ENCODE data around the gene CORO6. TPM values are rescaled to one million over a fixed set of nuclear protein-coding genes. Genes with fewer than 3 reads are reported as not detected.

CORO6 gene
- polyA plus RNA-seq, 3 donors, result 1.3 TPM; not detected in 2

GRCh38 chr17:29573871-29574731 is 48.6 kb downstream of the CORO6 start:
- peak overlapping the region in 3 of 7 donors; percentile 38 to 48 (median 40) for H3K27ac Mint-ChIP-seq
- peaks cover 30% of the 10 kb centered on the region for H4K20me1 ChIP-seq (ENCODE audit: insufficient read depth, low read length)
- H3K4me2 ChIP-seq (replicated peaks; ENCODE audit: extremely low read depth, low read length, poor library complexity, severe bottlenecking), result no peak overlapping the region
- H3K27me3 ChIP-seq (ENCODE audit: control insufficient read depth in 2 of 2, insufficient read depth in 2 of 2, low read length in 2 of 2), result no peaks in the 10 kb centered on the region
- H3K4me1 ChIP-seq (ENCODE audit: control insufficient read depth in 1 of 2, insufficient read depth in 2 of 2, low read length in 2 of 2), result peaks cover 4 to 17% of the 10 kb centered on the region in 2 donors
- H3K4me3 ChIP-seq (replicated peaks in 1 of 3; ENCODE audit: low read depth in 2 of 3, low read length in 3 of 3), result no peak overlapping the region
- no peak overlapping the region for H3K4me3 Mint-ChIP-seq
- intact Hi-C loops (cut with micrococcal nuclease), result no loop called here
- no peak overlapping the region for H3K27ac ChIP-seq (ENCODE audit: low read depth in 1 of 2, low read length in 2 of 2)
- H3K9me3 ChIP-seq (replicated peaks in 1 of 2; ENCODE audit: control insufficient read depth in 1 of 2, insufficient read depth in 1 of 2, low read length in 2 of 2), result no peaks in the 10 kb centered on the region
- peaks cover 13% of the 10 kb centered on the region for H3K79me2 ChIP-seq (ENCODE audit: insufficient read depth, low read length)
- H3K36me3 ChIP-seq (replicated peaks in 1 of 2; ENCODE audit: control insufficient read depth in 1 of 2, insufficient read depth in 2 of 2, low read length in 2 of 2), result peaks cover 56 to 61% of the 10 kb centered on the region in 2 donors
- H3K9me3 Mint-ChIP-seq, result no peaks in the 10 kb centered on the region
- peaks cover 13% of the 10 kb centered on the region for H3K4me1 Mint-ChIP-seq
- H3K9ac ChIP-seq (ENCODE audit: insufficient read depth, low read length, poor library complexity, severe bottlenecking), result no peak overlapping the region
- TF ChIP-seq, protein P1, sequence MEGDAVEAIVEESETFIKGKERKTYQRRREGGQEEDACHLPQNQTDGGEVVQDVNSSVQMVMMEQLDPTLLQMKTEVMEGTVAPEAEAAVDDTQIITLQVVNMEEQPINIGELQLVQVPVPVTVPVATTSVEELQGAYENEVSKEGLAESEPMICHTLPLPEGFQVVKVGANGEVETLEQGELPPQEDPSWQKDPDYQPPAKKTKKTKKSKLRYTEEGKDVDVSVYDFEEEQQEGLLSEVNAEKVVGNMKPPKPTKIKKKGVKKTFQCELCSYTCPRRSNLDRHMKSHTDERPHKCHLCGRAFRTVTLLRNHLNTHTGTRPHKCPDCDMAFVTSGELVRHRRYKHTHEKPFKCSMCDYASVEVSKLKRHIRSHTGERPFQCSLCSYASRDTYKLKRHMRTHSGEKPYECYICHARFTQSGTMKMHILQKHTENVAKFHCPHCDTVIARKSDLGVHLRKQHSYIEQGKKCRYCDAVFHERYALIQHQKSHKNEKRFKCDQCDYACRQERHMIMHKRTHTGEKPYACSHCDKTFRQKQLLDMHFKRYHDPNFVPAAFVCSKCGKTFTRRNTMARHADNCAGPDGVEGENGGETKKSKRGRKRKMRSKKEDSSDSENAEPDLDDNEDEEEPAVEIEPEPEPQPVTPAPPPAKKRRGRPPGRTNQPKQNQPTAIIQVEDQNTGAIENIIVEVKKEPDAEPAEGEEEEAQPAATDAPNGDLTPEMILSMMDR (IDR thresholded peaks at IDR 0.05), result no peak
- no peak overlapping the region for H2AFZ ChIP-seq (ENCODE audit: insufficient read depth, low read depth, low read length, poor library complexity, severe bottlenecking)
- WGBS (ENCODE audit: insufficient coverage), result 91% methylated on average over 4 of the region's 14 CpGs
- peaks cover 49 to 71% of the 10 kb centered on the region in 2 donors for H3K36me3 Mint-ChIP-seq
- H3K27me3 Mint-ChIP-seq (ENCODE audit: low read depth in 3 of 3), result peaks cover 0 to 2% (median 2%) of the 10 kb centered on the region in 3 donors
- peak in 1 of 3 donors; percentile 3 for DNase-seq

DNA sequence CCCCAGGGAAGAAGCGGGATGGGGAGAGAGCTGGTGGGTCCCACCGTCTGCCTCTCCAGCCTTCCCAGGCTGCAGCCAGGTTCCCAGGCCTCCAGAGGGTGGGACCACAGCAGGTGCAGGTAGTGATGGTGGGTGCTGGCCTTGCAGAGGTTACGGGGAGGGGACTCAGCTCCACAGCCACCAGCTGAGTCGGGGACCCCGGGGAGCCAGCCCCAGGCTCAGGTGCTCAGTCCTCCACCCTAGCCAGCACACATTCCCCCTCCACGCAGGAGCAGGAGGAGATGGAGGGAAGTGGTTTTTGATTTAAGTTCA is 49.2 kb downstream of the CORO6 start:
- peaks cover 0 to 2% (median 2%) of the 10 kb centered on the region in 3 donors for H3K27me3 Mint-ChIP-seq (ENCODE audit: low read depth in 3 of 3)
- peak overlapping the region in 2 of 7 donors; percentile 2 to 56 for H3K27ac Mint-ChIP-seq
- intact Hi-C loops (cut with micrococcal nuclease), result no loop called here
- peak in 1 of 3 donors; percentile 3 for DNase-seq
- H3K27me3 ChIP-seq (ENCODE audit: control insufficient read depth in 2 of 2, insufficient read depth in 2 of 2, low read length in 2 of 2), result no peaks in the 10 kb centered on the region
- 100% methylated on average over 1 of the region's 6 CpGs for WGBS (ENCODE audit: insufficient coverage)
- H3K4me3 ChIP-seq (replicated peaks in 1 of 3; ENCODE audit: low read depth in 2 of 3, low read length in 3 of 3), result no peak overlapping the region
- H2AFZ ChIP-seq (ENCODE audit: insufficient read depth, low read depth, low read length, poor library complexity, severe bottlenecking), result no peak overlapping the region
- peaks cover 7 to 21% of the 10 kb centered on the region in 2 donors for H3K4me1 ChIP-seq (ENCODE audit: control insufficient read depth in 1 of 2, insufficient read depth in 2 of 2, low read length in 2 of 2)
- H3K4me2 ChIP-seq (replicated peaks; ENCODE audit: extremely low read depth, low read length, poor library complexity, severe bottlenecking), result no peak overlapping the region
- TF ChIP-seq, protein P1 (IDR thresholded peaks at IDR 0.05), result no peak
- H3K9ac ChIP-seq (ENCODE audit: insufficient read depth, low read length, poor library complexity, severe bottlenecking), result no peak overlapping the region
- H3K9me3 ChIP-seq (replicated peaks in 1 of 2; ENCODE audit: control insufficient read depth in 1 of 2, insufficient read depth in 1 of 2, low read length in 2 of 2), result no peaks in the 10 kb centered on the region
- H4K20me1 ChIP-seq (ENCODE audit: insufficient read depth, low read length), result peaks cover 29% of the 10 kb centered on the region
- H3K36me3 Mint-ChIP-seq, result peaks cover 43 to 65% of the 10 kb centered on the region in 2 donors
- H3K79me2 ChIP-seq (ENCODE audit: insufficient read depth, low read length), result peaks cover 13% of the 10 kb centered on the region
- peaks cover 16% of the 10 kb centered on the region for H3K4me1 Mint-ChIP-seq
- no peaks in the 10 kb centered on the region for H3K9me3 Mint-ChIP-seq
- H3K4me3 Mint-ChIP-seq, result no peak overlapping the region
- H3K36me3 ChIP-seq (replicated peaks in 1 of 2; ENCODE audit: control insufficient read depth in 1 of 2, insufficient read depth in 2 of 2, low read length in 2 of 2), result peaks cover 50 to 55% of the 10 kb centered on the region in 2 donors
- H3K27ac ChIP-seq (ENCODE audit: low read depth in 1 of 2, low read length in 2 of 2), result no peak overlapping the region

Data from CD14-positive monocyte (primary cell).